Measurements from ENCODE around the gene PTPRM. TPM values are rescaled to one million over a fixed set of nuclear protein-coding genes. Genes with fewer than 3 reads are reported as not detected.

Gene PTPRM
- total RNA-seq, 1 experiment from 2014 or later = 1.6 TPM

DNA sequence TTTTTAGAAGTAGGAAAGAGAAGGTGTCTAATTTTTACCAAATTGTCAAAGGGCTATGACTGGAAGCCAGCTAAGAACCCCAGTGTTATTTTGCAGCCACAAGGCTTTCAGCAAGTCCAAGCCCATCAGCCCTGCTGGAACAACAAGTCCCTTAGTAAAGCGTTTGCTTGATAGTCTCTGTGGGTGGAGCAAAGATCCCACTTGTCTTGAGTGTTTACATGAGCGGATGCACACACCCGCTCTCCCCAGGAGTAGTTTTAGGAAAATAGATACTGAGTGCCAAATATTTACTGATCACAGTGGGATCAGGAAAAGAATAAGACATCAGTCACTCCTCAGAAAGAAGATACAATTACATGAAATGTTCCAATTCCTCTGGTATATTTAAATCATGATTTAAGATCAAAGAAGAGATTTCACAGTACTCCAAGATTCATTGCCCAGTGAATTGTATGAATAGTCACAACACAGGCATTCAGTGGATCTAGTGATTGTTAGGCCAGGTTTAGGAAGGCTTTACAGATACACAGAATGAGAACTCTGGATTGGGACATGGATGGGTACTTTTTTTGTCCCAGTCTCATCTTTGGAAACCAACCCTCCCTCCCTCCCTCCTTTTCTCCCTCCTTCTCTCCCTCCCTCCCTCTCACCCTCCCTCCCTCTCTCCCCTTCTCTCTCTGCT, 514.9 kb downstream of the PTPRM start:
- no peak overlapping the region for H3K27ac ChIP-seq (ENCODE audit: low read length)
- ChIA-PET POLR2A (no interaction called here), CTCF (no interaction called here)
- BruUV-seq (replicated peaks) = no TSS peak
- H3K36me3 ChIP-seq (ENCODE audit: control insufficient read depth, insufficient read depth, low read length) = no peaks in the 10 kb centered on the region
- no peaks in the 10 kb centered on the region for H3K9me3 ChIP-seq (ENCODE audit: control insufficient read depth, insufficient read depth, low read depth, low read length)
- in situ Hi-C loops (cut with HindIII; ENCODE audit: low pct_unique_long_range_greater_than_20kb, low sequenced_read_pairs) = no loop called here
- no peaks in the 10 kb centered on the region for H3K27me3 ChIP-seq (ENCODE audit: control insufficient read depth, insufficient read depth, low read length)
- H3K4me1 ChIP-seq (ENCODE audit: control insufficient read depth, insufficient read depth, low read length) = no peaks in the 10 kb centered on the region; the same call in 1 of the 2 replicates
- no peak overlapping the region for H3K4me3 ChIP-seq (ENCODE audit: low read depth in 2 of 2, low read length in 2 of 2)
- ATAC-seq (no peak), DNase-seq (ENCODE audit: low read depth, low spot score) (no peak)
- TF ChIP-seq, protein P1, sequence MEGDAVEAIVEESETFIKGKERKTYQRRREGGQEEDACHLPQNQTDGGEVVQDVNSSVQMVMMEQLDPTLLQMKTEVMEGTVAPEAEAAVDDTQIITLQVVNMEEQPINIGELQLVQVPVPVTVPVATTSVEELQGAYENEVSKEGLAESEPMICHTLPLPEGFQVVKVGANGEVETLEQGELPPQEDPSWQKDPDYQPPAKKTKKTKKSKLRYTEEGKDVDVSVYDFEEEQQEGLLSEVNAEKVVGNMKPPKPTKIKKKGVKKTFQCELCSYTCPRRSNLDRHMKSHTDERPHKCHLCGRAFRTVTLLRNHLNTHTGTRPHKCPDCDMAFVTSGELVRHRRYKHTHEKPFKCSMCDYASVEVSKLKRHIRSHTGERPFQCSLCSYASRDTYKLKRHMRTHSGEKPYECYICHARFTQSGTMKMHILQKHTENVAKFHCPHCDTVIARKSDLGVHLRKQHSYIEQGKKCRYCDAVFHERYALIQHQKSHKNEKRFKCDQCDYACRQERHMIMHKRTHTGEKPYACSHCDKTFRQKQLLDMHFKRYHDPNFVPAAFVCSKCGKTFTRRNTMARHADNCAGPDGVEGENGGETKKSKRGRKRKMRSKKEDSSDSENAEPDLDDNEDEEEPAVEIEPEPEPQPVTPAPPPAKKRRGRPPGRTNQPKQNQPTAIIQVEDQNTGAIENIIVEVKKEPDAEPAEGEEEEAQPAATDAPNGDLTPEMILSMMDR (IDR thresholded peaks at IDR 0.05) = no peak
- TF ChIP-seq SIN3A (IDR thresholded peaks at IDR 0.05; ENCODE audit: borderline replicate concordance, insufficient read depth, low read depth, low read length) = no peak
- TF ChIP-seq, protein P2, sequence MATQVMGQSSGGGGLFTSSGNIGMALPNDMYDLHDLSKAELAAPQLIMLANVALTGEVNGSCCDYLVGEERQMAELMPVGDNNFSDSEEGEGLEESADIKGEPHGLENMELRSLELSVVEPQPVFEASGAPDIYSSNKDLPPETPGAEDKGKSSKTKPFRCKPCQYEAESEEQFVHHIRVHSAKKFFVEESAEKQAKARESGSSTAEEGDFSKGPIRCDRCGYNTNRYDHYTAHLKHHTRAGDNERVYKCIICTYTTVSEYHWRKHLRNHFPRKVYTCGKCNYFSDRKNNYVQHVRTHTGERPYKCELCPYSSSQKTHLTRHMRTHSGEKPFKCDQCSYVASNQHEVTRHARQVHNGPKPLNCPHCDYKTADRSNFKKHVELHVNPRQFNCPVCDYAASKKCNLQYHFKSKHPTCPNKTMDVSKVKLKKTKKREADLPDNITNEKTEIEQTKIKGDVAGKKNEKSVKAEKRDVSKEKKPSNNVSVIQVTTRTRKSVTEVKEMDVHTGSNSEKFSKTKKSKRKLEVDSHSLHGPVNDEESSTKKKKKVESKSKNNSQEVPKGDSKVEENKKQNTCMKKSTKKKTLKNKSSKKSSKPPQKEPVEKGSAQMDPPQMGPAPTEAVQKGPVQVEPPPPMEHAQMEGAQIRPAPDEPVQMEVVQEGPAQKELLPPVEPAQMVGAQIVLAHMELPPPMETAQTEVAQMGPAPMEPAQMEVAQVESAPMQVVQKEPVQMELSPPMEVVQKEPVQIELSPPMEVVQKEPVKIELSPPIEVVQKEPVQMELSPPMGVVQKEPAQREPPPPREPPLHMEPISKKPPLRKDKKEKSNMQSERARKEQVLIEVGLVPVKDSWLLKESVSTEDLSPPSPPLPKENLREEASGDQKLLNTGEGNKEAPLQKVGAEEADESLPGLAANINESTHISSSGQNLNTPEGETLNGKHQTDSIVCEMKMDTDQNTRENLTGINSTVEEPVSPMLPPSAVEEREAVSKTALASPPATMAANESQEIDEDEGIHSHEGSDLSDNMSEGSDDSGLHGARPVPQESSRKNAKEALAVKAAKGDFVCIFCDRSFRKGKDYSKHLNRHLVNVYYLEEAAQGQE (IDR thresholded peaks at IDR 0.05; ENCODE audit: insufficient read depth in 1 of 2, low read depth in 2 of 2, low read length in 1 of 2) = no peak
- no peak for TF ChIP-seq TCF7L2 (IDR thresholded peaks at IDR 0.05; ENCODE audit: low read depth, low read length)
- TF ChIP-seq POLR2AphosphoS5 (IDR thresholded peaks at IDR 0.05; ENCODE audit: low read depth, low read length) = no peak
- intact Hi-C loops (cut with micrococcal nuclease; ENCODE audit: unreplicated experiment) = no loop called here

DNA sequence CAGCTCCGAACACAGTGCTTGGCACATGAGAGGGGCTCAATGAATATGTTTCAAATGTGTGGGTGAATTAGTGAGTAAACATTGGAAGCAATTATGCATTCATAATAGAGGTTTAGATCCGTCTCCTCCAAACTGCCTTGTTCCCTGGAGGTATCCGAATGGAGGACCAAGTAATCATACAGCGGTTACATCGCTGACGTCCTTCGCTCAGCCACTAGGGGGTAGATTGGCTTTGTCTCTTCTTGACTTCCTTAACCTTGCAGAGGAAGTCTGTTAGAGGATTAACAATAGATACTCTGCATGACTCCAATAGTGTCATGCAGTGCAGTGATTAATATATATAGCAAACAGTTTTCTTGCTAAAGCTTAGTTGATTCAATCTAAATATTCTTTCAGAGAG, 517.0 kb downstream of the PTPRM start:
- Histone ChIP-seq H3K4me3 (ENCODE audit: low read depth in 2 of 2, low read length in 2 of 2) (no peak overlapping the region), H3K36me3 (ENCODE audit: control insufficient read depth, insufficient read depth, low read length) (no peaks in the 10 kb centered on the region), H3K4me1 (ENCODE audit: control insufficient read depth, insufficient read depth, low read length) (no peaks in the 10 kb centered on the region; the same call in 1 of the 2 replicates), H3K9me3 (ENCODE audit: control insufficient read depth, insufficient read depth, low read depth, low read length) (no peaks in the 10 kb centered on the region), H3K27me3 (ENCODE audit: control insufficient read depth, insufficient read depth, low read length) (no peaks in the 10 kb centered on the region), H3K27ac (ENCODE audit: low read length) (no peak overlapping the region)
- CTCF ChIA-PET = no interaction called here
- in situ Hi-C loops (cut with HindIII; ENCODE audit: low pct_unique_long_range_greater_than_20kb, low sequenced_read_pairs) = no loop called here
- TF ChIP-seq, protein P2 (IDR thresholded peaks at IDR 0.05; ENCODE audit: insufficient read depth in 1 of 2, low read depth in 2 of 2, low read length in 1 of 2) = no peak
- TF ChIP-seq, protein P1 (IDR thresholded peaks at IDR 0.05) = peak; percentile 40
- ATAC-seq = no peak
- intact Hi-C loops (cut with micrococcal nuclease; ENCODE audit: unreplicated experiment) = no loop called here
- POLR2A ChIA-PET = no interaction called here
- no peak for DNase-seq (ENCODE audit: low read depth, low spot score)
- no TSS peak for BruUV-seq (replicated peaks)

All from Panc1 (cell line).